Measurements from ENCODE around the gene S100A12.

S100A12 gene

GRCh38 chr1:153397051-153397923 is 21.9 kb upstream of the S100A12 start:
- in situ Hi-C loops (cut with MboI; ENCODE audit: low sequenced_read_pairs), result no loop called here

- in situ Hi-C loops (cut with MboI; ENCODE audit: low sequenced_read_pairs), result no loop called here
Observed at GRCh38 chr1:153396461-153396860, 21.0 kb upstream of the S100A12 start.

GRCh38 chr1:153395776-153396175 is 20.4 kb upstream of the S100A12 start:
- in situ Hi-C loops (cut with MboI; ENCODE audit: low sequenced_read_pairs), result no loop called here

- in situ Hi-C loops (cut with MboI; ENCODE audit: low sequenced_read_pairs), result no loop called here
Observed at GRCh38 chr1:153395136-153395685, 19.8 kb upstream of the S100A12 start.

- in situ Hi-C loops (cut with MboI; ENCODE audit: low sequenced_read_pairs), result no loop called here
Observed at GRCh38 chr1:153394391-153394790, 19.0 kb upstream of the S100A12 start.

GRCh38 chr1:153393926-153394325 is 18.5 kb upstream of the S100A12 start:
- in situ Hi-C loops (cut with MboI; ENCODE audit: low sequenced_read_pairs), result no loop called here

GRCh38 chr1:153392822-153393221 is 17.4 kb upstream of the S100A12 start:
- in situ Hi-C loops (cut with MboI; ENCODE audit: low sequenced_read_pairs), result no loop called here

- in situ Hi-C loops (cut with MboI; ENCODE audit: low sequenced_read_pairs), result no loop called here
Observed at GRCh38 chr1:153392258-153392657, 16.8 kb upstream of the S100A12 start.

- in situ Hi-C loops (cut with MboI; ENCODE audit: low sequenced_read_pairs), result no loop called here
Observed at GRCh38 chr1:153390938-153391710, 15.7 kb upstream of the S100A12 start, which contains the start of gene S100A8. Gene S100A8 (minus strand): TSS chr1:153391073. CDS start chr1:153390535, 538 bp downstream.

GRCh38 chr1:153389973-153390879 is 14.8 kb upstream of the S100A12 start:
- in situ Hi-C loops (cut with MboI; ENCODE audit: low sequenced_read_pairs), result no loop called here

- in situ Hi-C loops (cut with MboI; ENCODE audit: low sequenced_read_pairs), result no loop called here
Observed at GRCh38 chr1:153389401-153389800, 14.0 kb upstream of the S100A12 start.

- in situ Hi-C loops (cut with MboI; ENCODE audit: low sequenced_read_pairs), result no loop called here
Observed at GRCh38 chr1:153387785-153388184, 12.4 kb upstream of the S100A12 start.

- in situ Hi-C loops (cut with MboI; ENCODE audit: low sequenced_read_pairs), result no loop called here
Observed at GRCh38 chr1:153387001-153387400, 11.6 kb upstream of the S100A12 start.

GRCh38 chr1:153386500-153386901 is 11.1 kb upstream of the S100A12 start:
- in situ Hi-C loops (cut with MboI; ENCODE audit: low sequenced_read_pairs), result no loop called here

GRCh38 chr1:153384958-153385580 is 9.6 kb upstream of the S100A12 start:
- in situ Hi-C loops (cut with MboI; ENCODE audit: low sequenced_read_pairs), result no loop called here

GRCh38 chr1:153380711-153381110 is 5.3 kb upstream of the S100A12 start:
- in situ Hi-C loops (cut with MboI; ENCODE audit: low sequenced_read_pairs), result no loop called here

GRCh38 chr1:153379591-153379990 is 4.2 kb upstream of the S100A12 start:
- in situ Hi-C loops (cut with MboI; ENCODE audit: low sequenced_read_pairs), result no loop called here

GRCh38 chr1:153374071-153374470 is 1.4 kb downstream of the S100A12 start:
- in situ Hi-C loops (cut with MboI; ENCODE audit: low sequenced_read_pairs), result no loop called here

- in situ Hi-C loops (cut with MboI; ENCODE audit: low sequenced_read_pairs), result no loop called here
Observed at GRCh38 chr1:153372571-153372970, 2.9 kb downstream of the S100A12 start.

- in situ Hi-C loops (cut with MboI; ENCODE audit: low sequenced_read_pairs), result no loop called here
Observed at GRCh38 chr1:153371231-153371630, 4.2 kb downstream of the S100A12 start.
